Tibial artery (tissue), 4 donors: ENCODE data around the gene NRAP.

Experiments
- DNase-seq, 2 donors: peaks; one replicate each; pipeline ENCODE4 v3.0.0-alpha.2; 2019
- H3K27ac ChIP-seq, 2 donors: fragments of 200-600 bp; sonication (generic) in 1 of 2; 1 replicate in 1 of 2; 2 replicates in 1 of 2; pipeline ENCODE4 v1.5.1; 2018 to 2019; ENCODE audit warnings: mild to moderate bottlenecking in 1 of 2
- H3K27me3 ChIP-seq, 2 donors: fragments of 200-600 bp; sonication (generic) in 1 of 2; one replicate each; pipeline versions ENCODE4 v1.5.1 to v1.6.0; 2016 to 2019
- H3K36me3 ChIP-seq, 3 donors: fragments of 200-600 bp; sonication (generic) in 2 of 3; one replicate each; pipeline ENCODE4 v1.5.1; 2016 to 2019; ENCODE audit warnings: mild to moderate bottlenecking in 2 of 3
- H3K4me1 ChIP-seq, 4 donors: fragments of 200-600 bp; sonication (generic) in 2 of 4; 1 replicate in 3 of 4; 2 replicates in 1 of 4; pipeline ENCODE4 v1.5.1; 2016 to 2019
- H3K4me3 ChIP-seq, 2 donors: fragments of 200-600 bp; sonication (generic) in 1 of 2; 1 replicate in 1 of 2; 2 replicates in 1 of 2; pipeline ENCODE4 v1.5.1; 2018 to 2019; ENCODE audit warnings: mild to moderate bottlenecking in 2 of 2
- H3K9me3 ChIP-seq, 3 donors: fragments of 200-600 bp; sonication (generic) in 1 of 3; one replicate each; pipeline ENCODE4 v1.5.1; 2016 to 2019
- intact Hi-C: fragments of 100-400 bp; cut with DNase I; formaldehyde crosslinking; loops from one replicate; pipeline ENCODE4 v1.15.0; 2023; ENCODE audit warnings: low total_unique reads
- TF ChIP-seq, protein P1 (sequence below), 2 experiments: fragments of 200-600 bp in 1 of 2; fragments of 450-650 bp in 1 of 2; IDR thresholded peaks; one replicate each; pipeline ENCODE4 v1.5.1; 2017 to 2019; ENCODE audit warnings: antibody characterized with exemption in 2 of 2, mild to moderate bottlenecking in 1 of 2, moderate library complexity in 1 of 2

The NRAP gene

DNA sequence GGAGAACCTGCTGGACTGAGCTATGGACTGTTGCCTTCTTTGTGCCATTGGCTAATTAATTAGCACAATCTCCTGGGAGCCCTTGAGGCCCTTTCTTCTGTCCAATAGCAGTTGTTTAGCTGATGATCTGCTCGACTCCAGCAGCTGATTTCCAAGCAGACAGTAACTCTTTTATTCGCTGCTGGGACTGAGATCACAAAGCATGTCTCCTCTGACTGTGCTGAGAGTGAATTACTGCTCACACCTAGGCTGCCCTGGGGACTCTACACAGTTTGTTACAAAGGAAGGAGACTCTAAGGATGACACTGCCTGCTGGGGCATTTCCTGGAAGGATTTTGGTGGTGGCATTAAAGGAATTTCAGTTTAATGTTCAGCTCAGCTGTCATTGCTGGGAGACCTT, 47.3 kb upstream of the NRAP start:
- Histone ChIP-seq H3K4me1 (peaks cover 0 to 15% (median 2%) of the 10 kb centered on the region in 4 donors), H3K27ac (no peak overlapping the region), H3K27me3 (no peaks in the 10 kb centered on the region), H3K4me3 (no peak overlapping the region), H3K36me3 (peaks cover 0 to 4% (median 0%) of the 10 kb centered on the region in 3 donors), H3K9me3 (no peaks in the 10 kb centered on the region)
- no peak for DNase-seq
- TF ChIP-seq, protein P1, sequence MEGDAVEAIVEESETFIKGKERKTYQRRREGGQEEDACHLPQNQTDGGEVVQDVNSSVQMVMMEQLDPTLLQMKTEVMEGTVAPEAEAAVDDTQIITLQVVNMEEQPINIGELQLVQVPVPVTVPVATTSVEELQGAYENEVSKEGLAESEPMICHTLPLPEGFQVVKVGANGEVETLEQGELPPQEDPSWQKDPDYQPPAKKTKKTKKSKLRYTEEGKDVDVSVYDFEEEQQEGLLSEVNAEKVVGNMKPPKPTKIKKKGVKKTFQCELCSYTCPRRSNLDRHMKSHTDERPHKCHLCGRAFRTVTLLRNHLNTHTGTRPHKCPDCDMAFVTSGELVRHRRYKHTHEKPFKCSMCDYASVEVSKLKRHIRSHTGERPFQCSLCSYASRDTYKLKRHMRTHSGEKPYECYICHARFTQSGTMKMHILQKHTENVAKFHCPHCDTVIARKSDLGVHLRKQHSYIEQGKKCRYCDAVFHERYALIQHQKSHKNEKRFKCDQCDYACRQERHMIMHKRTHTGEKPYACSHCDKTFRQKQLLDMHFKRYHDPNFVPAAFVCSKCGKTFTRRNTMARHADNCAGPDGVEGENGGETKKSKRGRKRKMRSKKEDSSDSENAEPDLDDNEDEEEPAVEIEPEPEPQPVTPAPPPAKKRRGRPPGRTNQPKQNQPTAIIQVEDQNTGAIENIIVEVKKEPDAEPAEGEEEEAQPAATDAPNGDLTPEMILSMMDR (IDR thresholded peaks at IDR 0.05), result no peak
- intact Hi-C loops, result no loop called here

DNA sequence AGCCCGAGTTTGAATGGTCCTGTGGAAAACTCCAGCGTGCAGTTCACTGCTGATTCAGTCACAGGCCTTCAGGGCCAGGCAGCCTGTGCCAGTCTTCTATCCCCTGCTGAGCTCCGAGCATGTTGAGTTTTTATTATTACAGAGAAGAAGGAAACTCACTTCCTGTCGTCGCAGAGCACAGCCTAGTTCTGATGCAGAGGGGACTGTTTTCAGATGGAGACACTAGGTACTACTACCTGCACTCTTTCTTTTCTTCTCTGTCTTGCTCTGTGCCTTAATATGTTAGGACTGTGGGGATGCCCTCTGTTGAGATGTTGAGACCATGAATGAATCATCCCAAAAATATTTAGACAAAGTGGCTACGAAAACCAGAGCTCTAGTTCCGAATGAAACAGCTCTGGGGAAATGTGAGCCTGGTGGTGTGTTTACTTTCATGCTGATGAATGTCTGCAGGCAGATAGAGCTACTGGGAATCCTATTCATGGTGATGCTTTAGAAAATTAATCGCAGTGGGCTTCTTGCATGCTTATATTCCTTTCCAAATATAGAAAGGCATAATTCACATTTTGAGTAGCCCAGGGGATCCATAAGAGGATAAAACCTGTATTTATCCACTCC, 45.5 kb upstream of the NRAP start:
- intact Hi-C loops, result loop anchor here (10.0 kb wide), 2 partner anchors 95 to 395 kb away; no protein-coding TSS in a partner anchor
- Histone ChIP-seq H3K9me3 (no peaks in the 10 kb centered on the region), H3K4me3 (no peak overlapping the region), H3K27me3 (no peaks in the 10 kb centered on the region), H3K4me1 (peaks cover 0 to 14% (median 5%) of the 10 kb centered on the region in 4 donors), H3K36me3 (peaks cover 0 to 3% (median 0%) of the 10 kb centered on the region in 3 donors), H3K27ac (no peak overlapping the region)
- TF ChIP-seq, protein P1 (IDR thresholded peaks at IDR 0.05), result no peak
- DNase-seq, result no peak

DNA sequence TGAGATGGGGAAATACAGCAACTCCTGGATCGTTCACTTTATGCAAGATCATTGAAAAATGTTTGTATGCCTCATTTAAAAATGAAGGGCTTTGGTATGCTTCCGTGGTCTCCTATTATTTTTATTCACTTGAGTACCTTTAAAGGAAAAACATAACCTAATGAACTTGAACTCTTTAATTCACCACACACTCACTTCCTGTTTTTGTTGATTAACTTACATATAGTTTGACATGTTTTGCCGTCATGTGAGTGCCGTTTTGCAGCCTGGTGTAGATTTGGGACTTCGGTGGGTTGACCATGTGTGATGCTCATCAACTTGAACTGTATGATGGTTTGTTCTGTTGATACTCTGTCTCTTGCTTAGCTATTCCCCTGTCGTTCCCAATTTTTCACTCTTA, 44.8 kb upstream of the NRAP start:
- no peak for DNase-seq
- no peaks in the 10 kb centered on the region for H3K9me3 ChIP-seq
- H3K36me3 ChIP-seq, result peaks cover 0 to 10% (median 0%) of the 10 kb centered on the region in 3 donors
- H3K27ac ChIP-seq, result no peak overlapping the region
- H3K4me1 ChIP-seq, result peaks cover 0 to 14% (median 5%) of the 10 kb centered on the region in 4 donors
- H3K4me3 ChIP-seq, result no peak overlapping the region
- TF ChIP-seq, protein P1 (IDR thresholded peaks at IDR 0.05), result no peak
- intact Hi-C loops, result loop anchor here (10.0 kb wide), 2 partner anchors 96 to 396 kb away; no protein-coding TSS in a partner anchor
- H3K27me3 ChIP-seq, result no peaks in the 10 kb centered on the region

DNA sequence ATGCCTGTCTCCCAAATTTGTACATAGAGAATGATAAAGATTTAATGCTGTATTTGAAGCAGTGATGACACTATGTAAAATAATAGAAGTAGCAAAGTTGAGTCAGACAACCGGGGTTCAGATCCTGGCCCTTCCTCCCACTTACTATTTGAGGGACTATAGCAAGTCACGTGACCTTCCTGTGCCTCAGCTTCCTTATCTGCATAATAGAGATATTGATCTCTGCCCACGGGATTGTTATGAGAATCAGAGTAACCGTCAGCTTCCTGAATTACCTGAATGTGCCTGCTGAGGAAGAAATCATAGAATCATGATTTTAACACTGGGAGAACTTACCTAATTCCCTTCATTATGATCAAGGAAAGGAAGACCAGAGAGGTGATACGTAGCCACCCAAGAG, 42.8 kb upstream of the NRAP start:
- no peaks in the 10 kb centered on the region for H3K9me3 ChIP-seq
- H3K4me3 ChIP-seq, result no peak overlapping the region
- peaks cover 0 to 12% (median 5%) of the 10 kb centered on the region in 4 donors for H3K4me1 ChIP-seq
- H3K27me3 ChIP-seq, result no peaks in the 10 kb centered on the region
- H3K36me3 ChIP-seq, result peaks cover 0 to 10% (median 0%) of the 10 kb centered on the region in 3 donors
- intact Hi-C loops, result loop anchor here (10.0 kb wide), 2 partner anchors 98 to 398 kb away; no protein-coding TSS in a partner anchor
- no peak overlapping the region for H3K27ac ChIP-seq
- TF ChIP-seq, protein P1 (IDR thresholded peaks at IDR 0.05), result no peak
- no peak for DNase-seq

DNA sequence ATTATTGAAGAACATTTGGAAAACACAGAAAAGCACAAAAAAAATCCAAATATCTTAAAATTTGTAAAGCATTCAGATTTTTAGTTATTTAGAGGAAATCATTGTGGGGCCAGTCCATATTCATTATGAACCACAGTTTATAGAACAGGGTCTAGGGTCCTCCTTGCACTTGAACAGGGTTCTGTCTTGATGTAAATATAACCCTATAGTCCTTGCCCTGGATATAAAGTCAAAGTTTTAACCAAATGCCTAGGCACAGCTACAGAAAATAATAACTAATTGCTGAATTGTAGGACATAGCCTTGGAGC, 41.5 kb upstream of the NRAP start:
- H3K27ac ChIP-seq, result no peak overlapping the region
- H3K9me3 ChIP-seq, result no peaks in the 10 kb centered on the region
- no peak overlapping the region for H3K4me3 ChIP-seq
- H3K27me3 ChIP-seq, result no peaks in the 10 kb centered on the region
- H3K36me3 ChIP-seq, result peaks cover 0 to 20% (median 0%) of the 10 kb centered on the region in 3 donors
- TF ChIP-seq, protein P1 (IDR thresholded peaks at IDR 0.05), result no peak
- intact Hi-C loops, result loop anchor here (10.0 kb wide), 2 partner anchors 100 to 400 kb away; no protein-coding TSS in a partner anchor
- no peak for DNase-seq
- peaks cover 0 to 6% (median 2%) of the 10 kb centered on the region in 4 donors for H3K4me1 ChIP-seq
